GM10248 (cell line): ENCODE data around the gene C10orf120.

Experiments
- CTCF ChIA-PET: fragments of 300-600 bp; sonication (Branson Sonifier 250); formaldehyde crosslinking; extraction: SDS; loops from one replicate; lab custom pipeline; 2021; ENCODE audit warnings: antibody characterized with exemption; lab: Yijun Ruan, JAX
- POLR2A ChIA-PET: fragments of 350-650 bp; sonication (Branson Sonifier 250); formaldehyde crosslinking; extraction: SDS; loops from one replicate; lab custom pipeline; 2020; ENCODE audit warnings: antibody characterized with exemption; lab: Yijun Ruan, JAX
- DNase-seq: peaks from one replicate; pipeline ENCODE4 v3.0.0; 2012; ENCODE audit errors: extremely low spot score
- CTCF ChIP-seq: IDR thresholded peaks from 2 replicates; pipeline ENCODE4 v1.5.1; 2012; ENCODE audit warnings: mild to moderate bottlenecking, low read depth; ENCODE audit errors: extremely low read depth, missing control alignments, control extremely low read depth

Gene C10orf120

GRCh38 chr10:122696687-122697086 lies 3.0 kb downstream of the C10orf120 start:
- no peak for DNase-seq
- ChIA-PET CTCF (interaction anchor here (1.3 kb wide), 1 partner anchor 9 kb away, joined by 3 read pairs; no protein-coding TSS in a partner anchor), POLR2A (no interaction called here)
- TF ChIP-seq CTCF: no peak

GRCh38 chr10:122692744-122693143 lies 6.9 kb downstream of the C10orf120 start:
- no peak for TF ChIP-seq CTCF
- POLR2A ChIA-PET: no interaction called here
- DNase-seq: no peak
- CTCF ChIA-PET: interaction anchor here (1.0 to 1.2 kb wide), 2 partner anchors 11 to 44 kb away, joined by 3 to 4 read pairs; no protein-coding TSS in a partner anchor

GRCh38 chr10:122689146-122689820 lies 10.4 kb downstream of the C10orf120 start:
- DNase-seq: no peak
- no peak for TF ChIP-seq CTCF
- POLR2A ChIA-PET: no interaction called here
- CTCF ChIA-PET: interaction anchor here (0.9 to 1.3 kb wide), 4 partner anchors 9 to 422 kb away, joined by 3 to 5 read pairs (median 3); no protein-coding TSS in a partner anchor

GRCh38 chr10:122688293-122688989 lies 11.2 kb downstream of the C10orf120 start:
- DNase-seq: no peak
- no peak for TF ChIP-seq CTCF
- ChIA-PET POLR2A (no interaction called here), CTCF (no interaction called here)

GRCh38 chr10:122682522-122682921 lies 17.1 kb downstream of the C10orf120 start:
- DNase-seq: no peak
- TF ChIP-seq CTCF: no peak
- ChIA-PET POLR2A (no interaction called here), CTCF (no interaction called here)

GRCh38 chr10:122678266-122678665 lies 21.4 kb downstream of the C10orf120 start:
- TF ChIP-seq CTCF: no peak
- CTCF ChIA-PET: no interaction called here
- no peak for DNase-seq
- POLR2A ChIA-PET: no interaction called here
